HG02759 (cell line): ENCODE measurements around the gene PXDC1.
"Not testable (repeated sequence)": the region's sequence is repeated elsewhere in the genome, so short reads cannot be mapped to it uniquely, and the experiment has no call there.

Experiments
- ATAC-seq: cut with Tn5 transposase; IDR thresholded peaks from one replicate; pipeline ENCODE4 v1.9.1; 2021; ENCODE audit warnings: mild to moderate bottlenecking, moderate library complexity; ENCODE audit not compliant: unreplicated experiment

The PXDC1 gene

DNA sequence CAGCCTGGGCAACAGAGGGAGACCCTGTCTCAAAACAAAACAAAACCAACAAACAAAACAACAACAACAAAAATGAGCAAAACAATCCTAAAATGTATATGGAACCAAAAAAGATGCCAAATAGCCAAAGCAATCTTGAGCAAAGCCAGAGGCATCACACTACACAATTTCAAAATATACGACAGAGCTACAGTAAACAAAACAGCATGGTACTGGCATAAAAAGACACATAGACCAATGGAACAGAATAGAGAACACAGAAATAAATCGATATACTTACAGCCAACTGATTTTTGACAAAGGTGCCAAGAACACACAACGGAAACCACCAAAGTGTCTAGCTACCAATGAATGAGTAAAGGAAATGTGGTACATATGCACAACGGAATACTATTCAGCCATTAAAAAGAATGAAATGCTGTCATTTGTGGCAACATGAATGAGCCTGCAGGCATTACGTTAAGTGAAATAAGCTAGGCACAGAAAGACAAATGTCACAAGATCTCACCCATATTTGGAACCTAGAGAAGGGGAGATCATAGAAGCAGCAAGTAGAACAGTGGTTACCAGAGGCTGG, 16.4 kb downstream of the PXDC1 start:
- no peak for ATAC-seq

DNA sequence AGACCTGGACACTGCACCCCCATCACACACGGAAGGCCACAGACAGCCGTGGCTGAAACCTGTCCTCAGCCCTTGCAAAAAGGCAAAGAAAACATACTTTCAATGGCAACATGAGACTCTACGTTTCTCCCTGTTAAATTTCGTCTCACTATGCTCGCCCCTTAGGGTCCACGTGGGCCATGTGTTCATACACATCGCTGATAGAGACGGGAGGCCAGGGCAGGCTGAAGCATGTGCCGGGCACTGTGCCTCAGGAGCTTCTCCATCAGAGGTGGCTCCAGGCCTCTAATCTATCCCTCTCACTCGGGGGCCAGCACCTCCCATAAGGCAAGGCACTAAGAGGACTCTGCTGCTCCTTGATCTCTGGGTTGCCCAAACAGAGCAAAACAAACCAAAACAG, 17.5 kb downstream of the PXDC1 start:
- ATAC-seq: no peak

DNA sequence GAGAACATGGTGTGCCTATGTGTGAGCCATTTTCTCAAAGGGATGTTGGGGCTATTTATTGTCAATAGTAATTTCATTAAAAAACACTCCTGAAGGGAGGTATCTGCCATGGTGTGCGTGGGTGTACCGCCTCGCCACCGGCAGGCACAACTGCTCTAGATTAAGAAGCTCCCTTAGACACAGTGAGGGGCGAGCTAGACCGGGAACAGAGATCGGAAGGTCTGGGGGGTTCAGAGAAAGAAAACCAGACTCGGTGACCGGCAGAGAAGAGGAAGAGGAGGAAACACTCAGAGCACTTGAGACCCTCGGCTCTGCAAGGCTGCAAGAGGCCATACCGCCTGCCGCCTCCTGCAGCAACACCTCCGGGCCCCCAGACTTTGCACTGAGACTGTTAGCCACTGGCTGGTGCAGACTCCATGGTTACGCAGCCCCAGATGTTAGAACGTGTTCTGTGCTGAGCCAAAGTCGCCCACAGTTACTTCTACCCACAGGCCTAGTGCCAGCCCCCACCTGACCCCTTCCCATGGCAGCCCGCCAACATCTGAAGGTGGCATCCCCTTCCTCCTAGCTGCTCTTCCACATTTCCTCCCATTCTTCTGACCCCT, 18.1 kb downstream of the PXDC1 start:
- ATAC-seq: no peak

DNA sequence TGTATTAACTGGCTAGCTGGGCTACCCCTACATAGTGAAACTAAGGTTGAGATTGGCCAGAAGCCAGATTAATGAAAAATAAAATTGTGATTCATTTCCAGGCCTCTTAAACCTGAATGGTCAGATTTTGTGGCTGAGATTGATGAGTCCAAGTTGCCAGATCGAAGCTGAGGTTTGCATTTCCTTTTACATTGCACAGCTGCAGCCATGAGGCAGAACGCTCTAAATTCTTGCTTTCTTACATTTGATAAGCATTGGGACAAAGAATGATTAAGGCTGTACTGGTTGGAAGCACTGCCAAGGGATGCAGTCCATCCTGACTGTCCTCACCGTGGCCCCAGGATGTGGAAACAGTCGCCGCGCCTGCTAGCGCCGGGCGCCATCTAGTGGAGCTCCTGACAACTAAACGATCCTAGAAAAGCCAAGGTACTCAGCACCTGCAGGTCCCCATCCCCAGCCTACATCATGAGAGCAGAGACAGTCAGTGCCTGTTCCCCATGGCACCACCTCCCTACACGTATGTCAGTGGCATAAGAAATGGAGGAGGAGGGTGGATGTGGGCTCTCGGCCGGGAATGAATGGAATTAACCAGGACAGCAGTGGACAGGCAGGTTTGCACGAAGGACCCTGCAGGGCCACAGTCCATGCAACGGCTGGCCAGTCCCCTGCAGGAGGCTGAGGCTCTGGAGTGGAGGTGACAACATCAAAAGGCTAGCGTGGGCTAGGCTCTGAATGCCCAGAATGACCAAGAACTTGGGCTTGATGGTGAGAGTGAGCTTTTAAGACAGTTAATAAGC, 19.0 kb downstream of the PXDC1 start:
- peak; percentile 58 for ATAC-seq

DNA sequence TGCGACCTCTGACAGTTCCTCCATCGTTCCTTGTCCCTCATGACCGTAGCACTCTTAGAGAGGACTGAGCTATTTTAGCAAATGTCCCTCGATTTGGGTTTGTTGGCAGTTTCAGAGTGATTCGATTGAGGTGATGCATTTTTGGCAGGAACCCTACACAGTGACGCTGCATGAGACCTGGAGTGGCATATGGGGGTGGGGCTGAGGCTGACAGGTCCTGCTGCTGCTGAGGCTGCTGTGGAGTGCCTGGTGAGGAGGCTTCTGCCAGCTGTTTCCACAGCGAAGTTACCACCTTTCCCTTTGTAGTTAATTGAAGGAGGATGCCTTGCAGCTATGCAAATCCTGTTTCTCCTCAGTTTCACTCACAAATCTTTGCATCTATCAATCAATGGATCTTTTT, 19.8 kb downstream of the PXDC1 start:
- ATAC-seq: no peak

DNA sequence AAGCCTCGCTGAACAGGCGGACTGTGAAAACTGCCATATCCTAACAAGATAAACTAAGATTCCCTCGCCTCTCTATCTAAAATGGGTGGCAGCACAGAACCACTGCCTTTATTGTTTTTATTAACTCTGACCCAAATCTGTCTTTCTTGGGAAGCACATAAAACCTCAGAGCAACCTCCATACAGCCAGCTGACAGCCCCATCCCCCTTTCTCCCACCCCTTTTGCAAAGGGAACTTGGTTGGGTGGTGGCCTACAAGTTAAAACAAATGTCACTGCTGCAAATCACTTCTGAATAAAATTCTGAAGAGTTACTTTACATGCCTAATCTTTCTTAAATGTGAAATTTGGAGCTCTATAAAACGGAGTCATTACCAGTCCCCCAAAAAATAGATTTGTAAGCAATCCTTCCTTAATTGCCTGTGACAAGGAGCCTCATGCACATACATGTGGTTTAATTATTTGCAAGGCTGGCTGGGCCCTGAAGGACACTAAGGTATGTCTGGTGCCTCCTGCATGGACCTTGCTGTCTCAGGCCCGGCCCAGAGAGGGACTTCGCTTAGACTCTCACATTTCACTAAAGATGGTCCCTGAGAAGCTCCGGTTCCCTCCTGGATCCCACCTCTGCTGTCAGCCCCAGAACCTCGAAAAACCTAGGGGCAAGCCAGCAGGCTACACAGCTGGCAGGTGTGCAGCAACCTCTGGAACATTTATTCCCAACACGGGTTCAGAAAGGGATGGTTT, 21.7 kb downstream of the PXDC1 start:
- ATAC-seq: no peak

DNA sequence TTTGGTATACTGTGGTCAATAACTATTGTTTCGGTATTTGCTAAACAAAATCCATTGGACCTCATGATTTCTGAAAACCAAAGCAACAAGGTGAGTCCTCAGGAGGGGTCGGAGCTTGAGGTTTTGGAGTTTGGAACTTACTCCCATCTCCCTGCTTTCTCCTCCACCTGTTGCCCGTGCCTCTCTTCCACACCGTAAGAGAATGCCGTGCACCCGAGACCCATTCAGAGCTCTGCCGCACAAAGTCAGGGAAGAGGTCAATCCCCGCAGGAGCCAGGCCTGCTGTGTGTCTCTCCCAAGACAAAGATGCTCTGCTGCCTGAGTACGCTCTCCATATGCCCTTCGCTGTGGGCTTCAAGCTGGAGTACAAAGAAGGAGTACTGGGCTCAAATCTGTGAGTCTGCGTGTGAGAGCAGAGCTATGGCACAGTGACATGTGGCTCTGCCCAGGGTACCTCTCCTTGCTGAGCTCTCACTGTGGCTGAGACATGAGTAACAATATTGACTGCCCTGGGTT, 23.9 kb downstream of the PXDC1 start:
- ATAC-seq: no peak

DNA sequence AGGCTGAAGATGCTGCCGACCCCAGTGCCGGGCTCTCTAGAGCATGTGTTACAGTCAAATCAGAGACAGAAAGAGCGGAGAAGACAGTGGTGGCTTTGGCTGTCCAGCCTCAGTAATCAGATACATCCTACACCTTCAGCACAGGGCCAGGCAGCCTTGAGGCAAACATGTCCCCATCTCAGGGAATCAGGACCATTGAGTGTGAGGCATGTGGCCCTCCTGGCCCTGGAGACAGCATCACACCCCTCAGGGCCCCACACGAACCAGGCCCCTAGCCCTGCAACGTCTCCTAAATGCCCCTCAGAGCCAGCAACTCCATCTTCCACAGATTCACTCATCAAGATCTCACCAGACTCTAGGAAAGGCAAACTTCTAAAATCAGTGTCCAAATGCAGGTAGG, 24.5 kb downstream of the PXDC1 start:
- ATAC-seq: no peak

DNA sequence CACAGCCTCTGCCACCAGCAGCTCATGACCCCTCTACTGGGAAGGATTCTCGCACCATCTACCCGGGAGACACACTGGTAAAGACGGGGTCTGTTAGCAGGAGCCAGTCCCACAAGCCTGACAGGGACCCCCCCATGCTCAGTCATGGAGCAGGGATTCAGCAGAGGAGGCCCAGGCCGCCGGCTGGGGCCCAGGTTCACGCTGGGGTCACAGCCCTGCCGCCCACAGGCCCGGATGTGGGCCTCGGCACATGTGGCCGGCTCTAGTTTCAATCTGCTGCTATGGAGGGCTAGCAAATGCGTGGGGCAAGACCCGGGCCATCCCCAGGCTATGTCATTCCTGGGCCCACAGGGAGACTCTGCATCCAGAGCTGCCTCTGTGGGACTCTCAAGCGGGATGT, 25.1 kb downstream of the PXDC1 start:
- no peak for ATAC-seq

DNA sequence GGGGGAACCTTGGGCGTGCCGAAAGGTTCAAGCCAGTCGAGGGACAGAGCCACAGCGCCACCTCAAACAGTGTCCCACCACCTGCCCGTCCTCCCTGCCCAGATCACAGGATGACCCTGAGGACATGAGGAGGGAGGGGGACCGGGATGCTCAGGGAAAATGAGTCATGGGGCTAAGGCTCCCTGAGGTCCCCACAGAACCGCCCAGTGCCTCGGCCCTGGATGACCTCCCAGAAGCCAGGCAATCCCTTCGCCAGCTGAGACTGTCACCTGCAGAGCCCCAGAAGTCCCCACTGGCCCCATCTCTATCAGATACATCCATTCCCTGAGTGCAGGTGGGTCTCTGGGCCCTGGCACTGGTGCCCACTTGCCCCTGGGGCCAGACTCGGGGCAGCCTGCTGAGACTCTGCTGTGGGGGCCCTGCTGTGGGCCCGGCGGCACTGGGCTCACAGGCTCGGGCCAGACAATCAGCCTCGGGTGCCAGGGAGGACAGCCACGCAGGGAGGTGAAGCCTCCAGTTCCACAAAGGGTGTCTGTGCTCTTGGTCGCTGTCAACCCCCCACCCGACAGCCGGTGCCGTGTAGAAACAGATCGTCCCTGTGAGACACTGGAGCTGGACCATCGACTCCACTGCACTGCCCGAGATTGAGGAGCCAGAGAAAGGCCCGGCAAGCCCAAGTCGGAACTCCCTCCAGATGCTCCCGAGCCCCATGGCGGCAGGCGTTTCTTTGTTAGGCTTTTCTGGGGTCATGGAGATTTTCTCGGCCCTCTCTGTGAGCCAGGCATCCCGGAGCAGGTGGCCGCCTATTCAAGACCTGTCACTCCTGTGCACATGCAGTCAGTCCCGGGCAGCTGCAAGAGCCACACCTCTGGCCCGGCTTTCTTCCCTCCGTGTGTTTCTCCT, 26.1 kb downstream of the PXDC1 start:
- no peak for ATAC-seq

DNA sequence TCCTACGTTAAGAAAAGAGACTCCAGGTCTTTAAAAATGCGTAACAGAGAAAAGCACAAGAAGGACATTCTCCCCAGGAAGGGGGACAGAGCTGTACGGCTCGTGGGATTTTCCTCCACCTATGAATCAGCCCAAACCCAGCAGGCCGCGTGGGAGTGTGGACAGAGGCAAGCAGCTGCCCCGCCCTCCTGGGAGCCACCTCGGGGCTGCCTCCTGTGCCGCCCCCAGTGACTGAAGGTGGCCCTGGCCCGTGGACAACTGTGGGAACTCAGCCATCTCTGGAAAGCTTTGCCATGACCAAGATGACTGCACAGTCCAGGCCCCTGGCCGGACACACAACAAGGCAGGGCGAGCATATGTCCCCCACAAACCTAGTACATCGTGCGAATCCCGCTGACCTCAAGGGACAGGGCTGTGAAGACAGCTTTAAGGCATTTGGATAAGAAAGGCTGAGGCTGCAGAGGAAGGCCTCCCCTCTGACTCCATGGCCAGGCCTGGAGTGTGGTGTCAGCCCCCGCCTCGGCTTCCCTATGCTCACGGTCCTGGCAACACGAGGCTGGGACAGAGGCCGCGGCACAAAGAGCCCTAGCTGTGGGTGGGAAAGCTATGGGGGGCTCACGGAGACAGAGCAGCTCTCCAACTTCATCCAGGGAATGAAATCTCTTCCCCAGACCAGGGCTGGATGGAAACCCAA, 26.9 kb downstream of the PXDC1 start:
- ATAC-seq: no peak

DNA sequence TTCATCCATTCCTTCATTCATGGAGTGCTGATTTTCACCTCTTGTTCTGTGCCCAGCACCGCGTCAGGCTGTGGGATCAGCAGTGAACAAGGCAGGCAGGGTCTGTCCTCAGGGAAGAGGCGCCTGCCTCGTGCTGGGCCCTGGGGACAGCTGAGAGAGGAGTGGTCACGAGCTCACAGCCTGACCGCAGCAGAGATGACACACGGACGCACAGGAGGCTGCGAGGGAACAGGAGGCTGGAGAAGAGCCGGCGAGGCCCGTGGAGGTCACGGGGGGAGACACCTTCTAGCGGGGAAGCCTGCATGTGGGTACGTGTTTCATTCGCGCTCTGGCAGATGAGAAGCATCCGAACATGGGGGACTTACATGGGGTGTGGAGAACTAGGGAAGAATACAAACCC, 27.5 kb downstream of the PXDC1 start:
- ATAC-seq: no peak

DNA sequence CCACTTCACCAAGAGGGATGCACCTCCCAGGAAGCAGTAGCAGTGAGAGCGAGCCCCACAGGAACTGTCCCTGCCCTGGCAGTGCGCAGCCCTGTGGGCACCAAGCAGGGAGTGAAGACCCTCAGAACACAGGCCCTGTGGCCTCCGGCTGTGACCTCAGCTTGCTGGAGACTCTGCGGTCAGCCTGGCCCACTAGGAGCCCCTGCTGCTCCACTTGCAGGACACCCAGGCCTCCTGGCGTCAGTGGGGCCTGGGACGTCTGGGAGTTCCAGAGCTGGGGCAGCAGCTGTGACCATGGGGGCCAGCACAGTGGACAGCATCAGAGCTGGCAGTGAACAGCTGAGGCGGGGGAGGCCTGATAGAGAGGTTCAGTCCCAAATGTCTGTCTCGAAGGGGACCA, 28.3 kb downstream of the PXDC1 start:
- no peak for ATAC-seq

DNA sequence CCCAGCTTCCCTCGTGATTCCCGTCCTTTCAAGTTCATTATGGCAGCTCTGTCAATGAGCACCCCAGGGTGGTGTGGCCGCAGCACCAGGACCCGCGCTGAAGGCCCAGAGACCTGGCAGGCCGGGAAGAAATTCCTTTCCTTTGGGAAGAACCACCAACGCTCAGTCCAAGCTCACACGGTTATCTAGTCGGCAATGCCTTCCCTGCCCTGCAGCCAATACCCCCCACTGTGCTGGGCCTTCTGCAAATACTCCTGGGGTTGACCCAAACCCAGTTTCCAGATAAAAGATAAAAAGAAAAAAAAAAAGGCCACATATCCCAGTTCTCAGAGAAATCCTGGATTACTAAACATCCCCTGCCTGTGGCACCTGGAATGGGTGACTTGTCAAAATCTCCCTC, 28.7 kb downstream of the PXDC1 start:
- ATAC-seq: no peak

DNA sequence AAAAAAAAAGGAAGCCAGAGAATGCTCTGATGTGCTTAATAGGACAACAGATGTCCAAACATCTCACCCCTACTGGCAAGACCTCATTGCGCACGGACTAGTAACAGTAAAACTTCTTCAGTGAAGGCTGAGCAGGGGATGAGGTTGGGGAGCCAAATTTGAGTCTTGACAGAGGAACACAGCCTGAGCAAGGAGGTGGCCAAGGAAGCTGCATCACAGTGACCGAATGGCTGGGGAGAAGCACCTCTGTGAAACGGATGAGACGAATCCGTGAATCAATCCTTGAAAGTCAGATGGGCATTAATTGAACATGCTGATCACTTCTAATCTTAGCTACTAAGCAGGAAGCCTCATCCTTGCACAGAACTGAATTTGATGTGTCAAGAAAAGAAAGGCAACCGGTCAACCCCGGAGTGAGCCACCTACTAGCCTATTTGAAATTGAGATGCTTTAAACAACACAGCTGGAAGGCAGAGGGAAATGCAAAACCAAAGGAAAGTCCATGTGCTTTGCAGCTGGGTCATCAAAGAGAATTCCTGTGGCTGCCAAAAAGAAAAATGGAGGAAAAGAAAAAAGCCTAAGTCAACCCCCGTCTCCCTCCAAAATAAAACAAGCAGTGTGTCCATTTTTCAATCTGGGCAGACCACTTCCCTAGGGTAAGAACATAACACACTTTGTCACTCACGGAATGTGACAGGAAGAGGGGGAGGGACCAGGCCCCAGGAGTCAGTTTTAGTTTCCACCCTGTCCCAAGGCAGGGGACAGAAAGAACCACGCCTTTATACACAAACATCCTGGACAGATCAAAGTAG, 29.5 kb downstream of the PXDC1 start:
- no peak for ATAC-seq

DNA sequence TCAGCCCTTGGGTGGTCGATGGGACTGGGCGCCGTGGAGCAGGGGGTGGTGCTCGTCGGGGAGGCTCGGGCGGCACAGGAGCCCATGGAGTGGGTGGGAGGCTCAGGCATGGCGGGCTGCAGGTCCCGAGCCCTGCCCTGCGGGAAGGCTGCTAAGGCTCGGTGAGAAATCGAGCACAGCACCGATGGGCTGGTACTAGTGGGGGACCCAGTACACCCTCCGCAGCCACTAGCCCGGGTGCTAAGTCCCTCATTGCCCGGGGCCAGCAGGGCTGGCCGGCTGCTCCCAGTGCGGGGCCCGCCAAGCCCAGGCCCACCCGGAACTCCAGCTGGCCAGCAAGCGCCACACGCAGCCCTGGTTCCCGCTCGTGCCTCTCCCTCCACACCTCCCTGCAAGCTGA, 30.7 kb downstream of the PXDC1 start:
- ATAC-seq: not testable (repeated sequence)

DNA sequence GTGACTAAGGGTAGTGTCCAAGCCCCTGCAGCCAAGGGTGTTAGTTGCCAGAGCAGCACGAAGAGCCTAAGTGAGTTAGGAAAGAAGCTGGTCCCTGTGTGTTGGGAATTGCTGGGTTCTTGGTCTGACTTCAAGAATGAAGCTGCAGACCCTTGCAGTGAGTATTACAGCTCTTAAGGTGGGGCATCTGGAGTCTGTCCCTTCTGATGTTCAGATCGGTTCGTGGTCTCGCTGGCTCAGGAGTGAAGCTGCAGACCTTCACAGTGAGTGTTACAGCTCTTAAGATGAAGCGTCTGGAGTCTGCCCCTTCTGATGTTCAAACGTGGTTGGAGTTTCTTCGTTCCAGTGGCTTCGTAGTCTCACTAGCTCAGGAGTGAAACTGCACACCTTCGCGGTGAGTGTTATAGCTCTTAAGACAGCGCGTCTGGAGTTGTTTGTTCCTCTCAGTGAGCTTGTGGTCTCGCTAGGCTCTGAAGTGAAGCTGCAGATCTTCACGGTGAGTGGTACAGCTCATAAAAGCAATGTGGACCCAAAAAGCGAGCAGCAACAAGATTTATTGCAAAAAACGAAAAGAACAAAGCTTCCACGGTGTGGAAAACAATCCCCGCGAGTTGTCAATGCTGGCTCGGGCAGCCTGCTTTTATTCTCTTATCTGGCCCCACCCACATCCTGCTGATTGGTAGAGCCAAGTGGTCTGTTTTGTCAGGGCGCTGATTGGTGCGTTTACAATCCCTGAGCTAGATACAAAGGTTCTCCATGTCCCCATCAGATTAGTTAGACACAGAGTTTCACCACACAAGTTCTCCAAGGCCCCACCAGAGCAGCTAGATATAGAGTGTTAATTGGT, 31.8 kb downstream of the PXDC1 start:
- ATAC-seq: no peak

DNA sequence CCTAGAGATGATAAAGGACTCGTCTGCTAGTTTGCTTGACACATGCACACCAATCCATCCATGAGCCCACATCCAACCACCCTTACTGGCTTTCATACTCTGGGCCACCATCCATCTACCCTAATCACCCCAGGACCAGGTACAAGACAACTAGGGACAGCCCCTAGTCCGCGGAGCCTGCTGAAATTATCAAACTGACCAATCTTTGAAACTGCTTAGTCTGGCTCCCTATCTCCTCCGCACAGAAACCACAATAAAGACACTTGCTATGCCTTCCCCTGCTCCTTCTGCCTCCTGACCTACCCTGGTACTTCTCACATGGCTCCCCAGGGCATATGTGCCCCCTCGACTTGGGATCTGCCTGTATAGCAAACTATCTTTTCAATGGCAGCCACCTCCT, 33.1 kb downstream of the PXDC1 start:
- ATAC-seq: no peak
